ENCODE data around the gene CD180. TPM values are rescaled to one million over a fixed set of nuclear protein-coding genes. Genes with fewer than 3 reads are reported as not detected.

Gene CD180
- total and polyA plus RNA-seq, 2 donors (not counting 3 experiments of a cell fraction or from before 2014, with no cell fraction given), result not detected

GRCh38 chr5:67133776-67134175, 62.8 kb downstream of the CD180 start:
- H3K4me3 ChIP-seq (replicated peaks in 1 of 3; ENCODE audit: insufficient read depth in 1 of 3, low read depth in 1 of 3, low read length in 3 of 3), result no peak overlapping the region
- H3K27ac ChIP-seq (ENCODE audit: insufficient read depth, low read depth, low read length), result no peak overlapping the region
- dilution Hi-C loops (cut with MboI; ENCODE audit: extremely low pct_ligation_motif_present, low sequenced_read_pairs), result no loop called here
- TF ChIP-seq FOS (IDR thresholded peaks at IDR 0.05; ENCODE audit: borderline replicate concordance, insufficient read depth, low read length), result no peak
- no peak for TF ChIP-seq MYC (IDR thresholded peaks at IDR 0.05; ENCODE audit: low read depth, low read length)
- no peak for TF ChIP-seq GATA2 (IDR thresholded peaks at IDR 0.05; ENCODE audit: insufficient read depth, insufficient read length, low read depth, low read length)
- no peak for TF ChIP-seq EZH2 (IDR thresholded peaks at IDR 0.05; ENCODE audit: borderline replicate concordance, low read depth, low read length, severe bottlenecking)
- TF ChIP-seq MAX (IDR thresholded peaks at IDR 0.05; ENCODE audit: insufficient read depth, insufficient read length), result no peak
- no peak for TF ChIP-seq POLR2AphosphoS5 (IDR thresholded peaks at IDR 0.05; ENCODE audit: insufficient read depth, low read depth, low read length)
- no peak for TF ChIP-seq POLR2A (IDR thresholded peaks at IDR 0.05; ENCODE audit: low read depth, low read length)
- no peak for TF ChIP-seq JUN (IDR thresholded peaks at IDR 0.05; ENCODE audit: borderline replicate concordance, insufficient read depth, insufficient read length, low read depth)
- TF ChIP-seq CTCF (IDR thresholded peaks at IDR 0.05; ENCODE audit: extremely low read depth in 1 of 2, insufficient read depth in 1 of 2, low read depth in 1 of 2, low read length in 2 of 2), result no peak
- no peaks in the 10 kb centered on the region for H3K79me2 ChIP-seq (ENCODE audit: control insufficient read depth, insufficient read depth, low read length)
- POLR2A ChIA-PET, result no interaction called here
- H2AFZ ChIP-seq (ENCODE audit: low read depth, low read length), result no peak overlapping the region
- H4K20me1 ChIP-seq (replicated peaks; ENCODE audit: control insufficient read depth, extremely low read depth, insufficient read depth, low read length), result no peaks in the 10 kb centered on the region
- no peak overlapping the region for H3K9ac ChIP-seq (replicated peaks; ENCODE audit: extremely low read depth, insufficient read depth, low read length)
- H3K27me3 ChIP-seq (ENCODE audit: control insufficient read depth in 2 of 2, insufficient read depth in 2 of 2, low read length in 2 of 2), result no peaks in the 10 kb centered on the region
- intact Hi-C loops (cut with micrococcal nuclease), result no loop called here
- CTCF ChIA-PET, result interaction anchor here (0.7 kb wide), 1 partner anchor 16 kb away, joined by 3 read pairs; no protein-coding TSS in a partner anchor
- no TSS peak for BruUV-seq (replicated peaks)
- peaks cover 22 to 39% of the 10 kb centered on the region in 2 experiments for H3K36me3 ChIP-seq (ENCODE audit: control insufficient read depth in 2 of 2, extremely low read depth in 1 of 2, insufficient read depth in 2 of 2, low read length in 2 of 2)
- no peaks in the 10 kb centered on the region for H3K4me1 ChIP-seq (ENCODE audit: control insufficient read depth, extremely low read depth, insufficient read depth, low read length)
- no peak for DNase-seq (ENCODE audit: low read depth, low spot score)
- H3K4me2 ChIP-seq (ENCODE audit: insufficient read depth, low read length), result no peak overlapping the region
- no peaks in the 10 kb centered on the region for H3K9me1 ChIP-seq (replicated peaks; ENCODE audit: control insufficient read depth, extremely low read depth, insufficient read depth, low read length)
- no peak for FAIRE-seq
- H3K9me3 ChIP-seq (replicated peaks; ENCODE audit: control insufficient read depth, insufficient read depth, low read length), result no peaks in the 10 kb centered on the region
